ENCODE results near the gene SUMF1. TPM values are rescaled to one million over a fixed set of nuclear protein-coding genes. Genes with fewer than 3 reads are reported as not detected.
A peak's percentile ranks its signal among the peaks of the same experiment; 100 is the strongest.

The SUMF1 gene
- polyA plus RNA-seq, 6 donors from 2014 or later = 18.8 to 27.6 (median 22.2) TPM

DNA sequence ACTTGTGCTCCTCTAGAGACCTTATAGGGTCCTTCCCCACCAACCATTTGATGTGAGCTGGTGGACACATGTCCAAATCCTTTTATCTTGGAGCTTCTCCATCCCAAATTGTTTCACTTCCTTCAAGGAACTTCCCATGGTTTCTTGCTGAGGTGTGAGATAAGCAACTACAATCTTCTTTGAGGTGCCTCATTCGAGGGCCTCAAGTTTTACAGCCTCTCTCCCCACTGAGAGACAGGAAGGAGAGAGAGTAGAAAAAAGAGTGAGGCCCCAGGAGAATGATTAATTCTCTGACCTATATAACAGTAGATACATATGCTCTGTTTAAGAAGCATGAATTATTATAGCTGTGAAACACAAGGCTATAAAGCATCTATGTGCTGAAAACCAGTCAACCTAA, 70.5 kb downstream of the SUMF1 start:
- H3K27ac Mint-ChIP-seq = no peak overlapping the region
- DNase-seq (no peak), ATAC-seq (ENCODE audit: low read depth in 2 of 2) (no peak)
- H3K36me3 Mint-ChIP-seq = peaks cover 12 to 14% of the 10 kb centered on the region in 2 donors
- H3K4me1 Mint-ChIP-seq = no peaks in the 10 kb centered on the region
- peaks cover 0 to 8% (median 3%) of the 10 kb centered on the region in 7 donors for H3K9me3 Mint-ChIP-seq
- H3K4me3 Mint-ChIP-seq = no peak overlapping the region
- no peaks in the 10 kb centered on the region for H3K27me3 Mint-ChIP-seq

GRCh38 chr3:4396006-4396405, 71.1 kb downstream of the SUMF1 start:
- Mint-ChIP-seq H3K4me3 (no peak overlapping the region), H3K9me3 (peaks cover 0 to 12% (median 4%) of the 10 kb centered on the region in 7 donors), H3K4me1 (no peaks in the 10 kb centered on the region), H3K36me3 (peaks cover 10 to 14% of the 10 kb centered on the region in 2 donors), H3K27me3 (no peaks in the 10 kb centered on the region), H3K27ac (no peak overlapping the region)
- no peak for DNase-seq
- no peak for ATAC-seq (ENCODE audit: low read depth in 2 of 2)

GRCh38 chr3:4395448-4395847, 71.6 kb downstream of the SUMF1 start:
- DNase-seq (no peak), ATAC-seq (ENCODE audit: low read depth in 2 of 2) (no peak)
- peaks cover 10 to 14% of the 10 kb centered on the region in 2 donors for H3K36me3 Mint-ChIP-seq
- no peaks in the 10 kb centered on the region for H3K27me3 Mint-ChIP-seq
- H3K9me3 Mint-ChIP-seq = peaks cover 0 to 13% (median 4%) of the 10 kb centered on the region in 7 donors
- H3K27ac Mint-ChIP-seq = no peak overlapping the region
- H3K4me3 Mint-ChIP-seq = no peak overlapping the region
- no peaks in the 10 kb centered on the region for H3K4me1 Mint-ChIP-seq

GRCh38 chr3:4394567-4394966, 72.5 kb downstream of the SUMF1 start:
- H3K4me1 Mint-ChIP-seq = no peaks in the 10 kb centered on the region
- peaks cover 10 to 14% of the 10 kb centered on the region in 2 donors for H3K36me3 Mint-ChIP-seq
- peak overlapping the region in 1 of 6 donors; percentile 63 for H3K27ac Mint-ChIP-seq
- no peak overlapping the region for H3K4me3 Mint-ChIP-seq
- peaks cover 0 to 13% (median 4%) of the 10 kb centered on the region in 7 donors for H3K9me3 Mint-ChIP-seq
- no peaks in the 10 kb centered on the region for H3K27me3 Mint-ChIP-seq
- no peak for DNase-seq
- ATAC-seq (ENCODE audit: low read depth in 2 of 2) = no peak

GRCh38 chr3:4394048-4394447, 73.0 kb downstream of the SUMF1 start:
- no peak for DNase-seq
- peaks cover 9 to 10% of the 10 kb centered on the region in 2 donors for H3K36me3 Mint-ChIP-seq
- H3K4me1 Mint-ChIP-seq = no peaks in the 10 kb centered on the region
- no peak for ATAC-seq (ENCODE audit: low read depth in 2 of 2)
- H3K27me3 Mint-ChIP-seq = no peaks in the 10 kb centered on the region
- no peak overlapping the region for H3K4me3 Mint-ChIP-seq
- H3K27ac Mint-ChIP-seq = no peak overlapping the region
- peaks cover 0 to 13% (median 4%) of the 10 kb centered on the region in 7 donors for H3K9me3 Mint-ChIP-seq

- DNase-seq = no peak
- no peak for ATAC-seq (ENCODE audit: low read depth in 2 of 2)
- H3K27ac Mint-ChIP-seq = peak overlapping the region in 1 of 6 donors; percentile 33
- H3K9me3 Mint-ChIP-seq = peaks cover 0 to 13% (median 4%) of the 10 kb centered on the region in 7 donors
- peaks cover 6 to 10% of the 10 kb centered on the region in 2 donors for H3K36me3 Mint-ChIP-seq
- no peaks in the 10 kb centered on the region for H3K4me1 Mint-ChIP-seq
- H3K27me3 Mint-ChIP-seq = no peaks in the 10 kb centered on the region
- H3K4me3 Mint-ChIP-seq = no peak overlapping the region
Observed at GRCh38 chr3:4392992-4393391, 74.1 kb downstream of the SUMF1 start.

- Mint-ChIP-seq H3K36me3 (peaks cover 4 to 15% of the 10 kb centered on the region in 2 donors), H3K4me3 (no peak overlapping the region), H3K27ac (peak overlapping the region in 2 of 6 donors; percentile 3 to 86), H3K9me3 (peaks cover 0 to 13% (median 6%) of the 10 kb centered on the region in 7 donors), H3K4me1 (no peaks in the 10 kb centered on the region), H3K27me3 (no peaks in the 10 kb centered on the region)
- DNase-seq = no peak
- ATAC-seq (ENCODE audit: low read depth in 2 of 2) = no peak
Observed at GRCh38 chr3:4387210-4388204, 79.6 kb downstream of the SUMF1 start.

- Mint-ChIP-seq H3K36me3 (peaks cover 13 to 16% of the 10 kb centered on the region in 2 donors), H3K27ac (no peak overlapping the region), H3K4me3 (no peak overlapping the region), H3K9me3 (peaks cover 0 to 4% (median 2%) of the 10 kb centered on the region in 7 donors), H3K4me1 (no peaks in the 10 kb centered on the region), H3K27me3 (no peaks in the 10 kb centered on the region)
- DNase-seq (no peak), ATAC-seq (ENCODE audit: low read depth in 2 of 2) (no peak)
Observed at GRCh38 chr3:4385201-4385600, 81.9 kb downstream of the SUMF1 start.

DNA sequence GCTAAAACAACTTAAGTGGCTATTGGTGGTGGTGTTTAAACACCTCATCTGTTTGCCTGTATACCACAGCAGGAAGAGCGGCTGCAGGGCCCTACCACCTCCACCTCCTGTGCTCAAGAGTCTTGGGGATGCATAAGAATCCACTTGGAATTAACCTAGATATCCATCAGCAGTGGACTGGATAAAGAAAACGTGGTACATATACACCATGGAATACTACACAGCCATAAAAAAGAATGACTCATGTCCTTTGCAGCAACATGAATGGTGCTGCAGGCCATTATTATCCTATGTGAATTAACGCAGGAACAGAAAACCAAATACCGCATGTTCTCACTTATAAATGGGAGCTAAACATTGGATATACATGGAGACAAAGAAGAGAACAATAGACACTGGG, 87.1 kb downstream of the SUMF1 start:
- H3K27me3 Mint-ChIP-seq = no peaks in the 10 kb centered on the region
- H3K36me3 Mint-ChIP-seq = peaks cover 32 to 36% of the 10 kb centered on the region in 2 donors
- no peak overlapping the region for H3K4me3 Mint-ChIP-seq
- DNase-seq = no peak
- no peak for ATAC-seq (ENCODE audit: low read depth in 2 of 2)
- H3K27ac Mint-ChIP-seq = peak overlapping the region in 1 of 6 donors; percentile 60
- H3K9me3 Mint-ChIP-seq = peaks cover 0 to 15% (median 4%) of the 10 kb centered on the region in 7 donors
- H3K4me1 Mint-ChIP-seq = no peaks in the 10 kb centered on the region

- DNase-seq = no peak
- no peak for ATAC-seq (ENCODE audit: low read depth in 2 of 2)
- Mint-ChIP-seq H3K4me3 (peak overlapping the region in 1 of 8 donors; percentile 35), H3K9me3 (peaks cover 6 to 39% (median 16%) of the 10 kb centered on the region in 7 donors), H3K4me1 (no peaks in the 10 kb centered on the region), H3K36me3 (peaks cover 52 to 55% of the 10 kb centered on the region in 2 donors), H3K27me3 (no peaks in the 10 kb centered on the region), H3K27ac (no peak overlapping the region)
Observed at GRCh38 chr3:4376499-4376898, 90.6 kb downstream of the SUMF1 start.

DNA sequence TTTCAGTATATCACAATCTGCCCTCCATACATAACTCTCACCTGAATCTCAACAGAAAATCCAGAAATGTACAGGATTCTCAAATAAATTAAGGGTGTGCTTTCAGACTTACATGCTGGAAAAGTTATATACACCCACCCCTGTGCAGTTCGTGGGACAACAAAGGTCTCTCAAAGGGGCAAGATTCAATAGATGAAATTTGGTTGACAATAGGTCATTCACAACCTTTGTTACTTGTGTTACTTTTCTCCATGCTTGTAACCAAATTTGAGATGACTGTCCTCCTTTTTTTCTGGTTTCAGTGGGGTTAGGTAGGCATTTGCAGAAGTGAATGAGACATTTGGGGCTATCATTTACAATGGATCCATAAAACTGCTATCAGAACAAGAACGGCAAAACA, 91.2 kb downstream of the SUMF1 start:
- no peaks in the 10 kb centered on the region for H3K27me3 Mint-ChIP-seq
- H3K27ac Mint-ChIP-seq = no peak overlapping the region
- no peak for ATAC-seq (ENCODE audit: low read depth in 2 of 2)
- no peak overlapping the region for H3K4me3 Mint-ChIP-seq
- peaks cover 6 to 39% (median 16%) of the 10 kb centered on the region in 7 donors for H3K9me3 Mint-ChIP-seq
- peaks cover 51 to 60% of the 10 kb centered on the region in 2 donors for H3K36me3 Mint-ChIP-seq
- H3K4me1 Mint-ChIP-seq = no peaks in the 10 kb centered on the region
- DNase-seq = no peak

GRCh38 chr3:4373669-4374068, 93.4 kb downstream of the SUMF1 start:
- no peak overlapping the region for H3K4me3 Mint-ChIP-seq
- H3K9me3 Mint-ChIP-seq = peaks cover 5 to 32% (median 14%) of the 10 kb centered on the region in 7 donors
- H3K36me3 Mint-ChIP-seq = peaks cover 41 to 51% of the 10 kb centered on the region in 2 donors
- H3K27ac Mint-ChIP-seq = no peak overlapping the region
- no peak for DNase-seq
- no peaks in the 10 kb centered on the region for H3K27me3 Mint-ChIP-seq
- H3K4me1 Mint-ChIP-seq = no peaks in the 10 kb centered on the region
- no peak for ATAC-seq (ENCODE audit: low read depth in 2 of 2)

DNA sequence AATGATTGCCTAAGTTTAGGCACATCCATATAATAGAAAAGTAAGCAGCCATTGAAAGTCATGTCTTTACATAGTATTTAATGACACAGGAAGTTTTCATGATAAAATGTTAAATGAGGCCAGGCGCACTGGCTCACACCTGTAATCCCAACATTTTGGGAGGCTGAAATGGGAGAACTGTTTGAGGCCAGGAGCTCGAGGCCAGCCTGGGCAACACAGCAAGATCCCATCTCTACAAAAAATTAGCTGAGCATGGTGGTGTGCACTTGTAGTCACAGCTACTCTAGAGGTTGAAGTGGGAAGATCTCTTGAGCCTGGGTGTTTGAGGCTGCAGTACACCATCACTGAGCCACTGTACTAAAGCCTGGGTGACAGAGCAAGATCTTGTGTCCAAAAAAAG, 104.5 kb downstream of the SUMF1 start:
- ATAC-seq (ENCODE audit: low read depth in 2 of 2) (no peak), DNase-seq (no peak)
- no peaks in the 10 kb centered on the region for H3K9me3 Mint-ChIP-seq
- no peaks in the 10 kb centered on the region for H3K27me3 Mint-ChIP-seq
- no peak overlapping the region for H3K4me3 Mint-ChIP-seq
- H3K36me3 Mint-ChIP-seq = peaks cover 5 to 11% of the 10 kb centered on the region in 2 donors
- H3K4me1 Mint-ChIP-seq = no peaks in the 10 kb centered on the region
- no peak overlapping the region for H3K27ac Mint-ChIP-seq

DNA sequence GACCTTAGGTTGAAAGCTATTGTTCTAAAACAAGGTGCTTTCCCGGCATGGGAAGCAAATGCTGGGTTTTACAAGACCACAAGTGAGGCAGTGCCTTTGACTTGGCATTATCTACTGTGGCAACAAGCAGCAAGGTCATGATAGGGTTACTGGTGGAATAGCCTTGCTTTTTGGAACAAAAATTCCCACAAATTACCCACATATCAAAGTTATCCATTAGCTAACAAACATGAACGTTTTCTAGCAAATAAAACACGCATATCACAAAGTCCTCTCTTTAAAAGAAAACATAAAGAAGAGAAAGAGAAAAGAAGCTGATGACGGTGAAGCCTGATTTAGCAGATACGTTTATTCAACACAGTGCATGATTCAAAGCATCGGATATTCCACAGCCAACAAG, 106.3 kb downstream of the SUMF1 start:
- DNase-seq (no peak), ATAC-seq (ENCODE audit: low read depth in 2 of 2) (no peak)
- Mint-ChIP-seq H3K4me3 (no peak overlapping the region), H3K9me3 (no peaks in the 10 kb centered on the region), H3K27me3 (no peaks in the 10 kb centered on the region), H3K4me1 (no peaks in the 10 kb centered on the region), H3K27ac (no peak overlapping the region), H3K36me3 (peaks cover 5 to 11% of the 10 kb centered on the region in 2 donors)

Measured in naive B cell (primary cell).